GM21529 (cell line): ENCODE measurements around the gene LRCH2.
"Not testable (repeated sequence)": the region's sequence is repeated elsewhere in the genome, so short reads cannot be mapped to it uniquely, and the experiment has no call there.

Experiments used
- ATAC-seq: cut with Tn5 transposase; IDR thresholded peaks from one replicate; pipeline ENCODE4 v1.9.1; 2021; ENCODE audit not compliant: unreplicated experiment

Gene LRCH2

DNA sequence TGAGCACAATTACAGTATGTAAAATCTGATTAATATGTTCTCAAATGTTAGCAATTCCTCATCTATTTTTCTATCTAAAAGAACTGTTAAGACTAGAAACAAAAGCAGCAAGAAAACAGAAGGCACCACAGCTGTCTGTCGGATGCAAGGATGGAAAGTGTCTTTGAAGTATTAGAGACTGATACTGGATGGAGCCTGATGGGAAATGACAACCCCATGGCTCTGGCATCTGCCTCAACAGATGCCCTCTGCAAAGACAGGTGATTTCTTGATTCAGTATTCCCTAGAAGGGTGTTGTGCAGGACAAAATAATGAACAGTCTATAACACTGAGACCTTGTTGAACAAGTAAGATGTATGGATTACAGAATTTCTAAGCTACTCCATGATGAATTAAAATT, 19.7 kb downstream of the LRCH2 start:
- no peak for ATAC-seq

GRCh38 chrX:115209547-115209946, 24.3 kb downstream of the LRCH2 start:
- not testable (repeated sequence) for ATAC-seq

- ATAC-seq = no peak
Measured at GRCh38 chrX:115204040-115204439, 29.9 kb downstream of the LRCH2 start.

- ATAC-seq = no peak
Measured at GRCh38 chrX:115192244-115192700, 41.6 kb downstream of the LRCH2 start.

DNA sequence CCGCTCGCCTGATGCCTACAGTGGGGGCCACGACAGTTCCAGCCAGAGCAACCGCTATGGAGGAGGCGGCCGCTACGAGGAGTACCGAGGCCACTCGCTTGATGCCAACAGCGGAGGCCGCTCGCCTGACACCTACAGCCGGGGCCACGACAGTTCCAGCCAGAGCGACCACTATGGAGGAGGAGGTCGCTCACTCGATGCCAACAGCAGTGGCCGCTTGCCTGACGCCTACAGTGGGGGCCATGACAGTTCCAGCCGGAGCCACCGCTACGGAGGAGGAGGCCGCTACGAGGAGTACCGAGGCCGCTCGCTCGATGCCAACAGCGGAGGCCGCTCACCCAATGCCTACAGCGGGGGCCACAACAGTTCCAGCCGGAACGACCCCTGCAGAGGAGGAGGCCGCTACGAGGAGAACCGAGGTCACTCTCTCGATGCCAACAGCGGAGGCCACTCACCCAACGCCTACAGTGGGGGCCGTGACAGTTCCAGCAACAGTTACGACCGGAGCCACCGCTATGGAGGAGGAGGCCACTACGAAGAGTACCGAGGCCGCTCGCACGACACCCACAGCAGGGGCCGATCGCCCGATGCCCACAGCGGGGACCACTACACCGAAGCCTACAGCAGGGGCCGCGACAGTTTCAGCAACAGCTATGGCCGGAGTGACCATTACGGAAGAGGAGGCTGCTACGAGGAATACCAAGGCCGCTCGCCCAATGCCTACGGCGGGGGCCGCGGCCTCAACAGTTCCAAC, 42.2 kb downstream of the LRCH2 start:
- ATAC-seq = no peak

DNA sequence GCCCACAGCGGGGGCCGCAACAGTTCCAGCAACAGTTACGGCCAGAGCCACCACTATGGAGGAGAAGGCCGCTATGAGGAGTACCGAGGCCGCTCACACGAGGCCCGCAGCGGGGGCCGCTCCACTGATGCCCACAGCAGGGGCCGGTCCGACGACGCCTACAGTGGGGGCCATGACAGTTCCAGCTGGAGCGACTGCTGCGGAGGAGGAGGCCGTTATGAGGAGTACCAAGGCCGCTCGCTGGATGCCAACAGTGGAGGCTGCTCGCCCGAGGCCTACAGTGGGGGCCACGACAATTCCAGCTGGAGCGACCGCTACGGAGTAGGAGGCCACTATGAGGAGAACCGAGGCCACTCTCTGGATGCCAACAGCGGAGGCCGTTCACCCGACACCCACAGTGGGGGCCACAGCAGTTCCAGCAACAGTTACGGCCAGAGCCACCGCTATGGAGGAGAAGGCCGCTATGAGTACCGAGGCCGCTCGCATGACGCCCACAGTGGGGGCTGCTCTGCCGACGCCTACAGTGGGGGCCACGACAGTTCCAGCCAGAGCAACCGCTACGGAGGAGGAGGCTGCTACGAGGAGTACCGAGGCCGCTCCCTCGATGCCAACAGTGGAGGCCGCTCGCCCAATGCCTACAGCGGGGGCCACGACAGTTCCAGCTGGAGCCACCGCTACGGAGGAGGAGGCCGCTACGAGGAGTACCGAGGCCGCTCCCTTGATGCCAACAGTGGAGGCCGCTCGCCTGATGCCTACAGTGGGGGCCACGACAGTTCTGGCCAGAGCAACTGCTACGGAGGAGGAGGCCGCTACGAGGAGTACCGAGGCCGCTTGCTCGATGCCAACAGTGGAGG, 43.0 kb downstream of the LRCH2 start:
- ATAC-seq = no peak

GRCh38 chrX:115189646-115190635, 44.0 kb downstream of the LRCH2 start:
- no peak for ATAC-seq

DNA sequence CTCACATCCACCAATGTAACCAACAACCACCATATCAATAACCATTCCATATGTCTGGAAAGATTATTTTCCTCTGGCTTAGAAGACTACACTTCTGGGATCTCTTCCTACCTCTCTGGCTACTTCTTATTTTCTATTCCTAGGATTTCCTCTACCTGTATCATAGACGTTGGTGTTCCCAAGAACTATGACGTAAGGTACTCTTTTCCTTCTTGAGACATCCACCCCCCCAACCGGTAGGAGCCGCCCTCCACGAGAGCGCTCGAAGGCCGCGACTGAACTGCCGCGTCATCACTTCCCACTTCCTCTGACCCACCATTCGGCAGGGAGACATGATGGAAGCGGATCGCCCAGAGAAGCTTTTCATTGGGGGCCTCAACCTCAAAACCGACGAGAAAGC, 44.8 kb downstream of the LRCH2 start, which contains the start of gene RBMXL3:
RBMXL3 (plus strand) TSS at position 301 of the 400 bp plus-strand sequence; CDS start at position 333, 32 bp downstream.
- no peak for ATAC-seq

DNA sequence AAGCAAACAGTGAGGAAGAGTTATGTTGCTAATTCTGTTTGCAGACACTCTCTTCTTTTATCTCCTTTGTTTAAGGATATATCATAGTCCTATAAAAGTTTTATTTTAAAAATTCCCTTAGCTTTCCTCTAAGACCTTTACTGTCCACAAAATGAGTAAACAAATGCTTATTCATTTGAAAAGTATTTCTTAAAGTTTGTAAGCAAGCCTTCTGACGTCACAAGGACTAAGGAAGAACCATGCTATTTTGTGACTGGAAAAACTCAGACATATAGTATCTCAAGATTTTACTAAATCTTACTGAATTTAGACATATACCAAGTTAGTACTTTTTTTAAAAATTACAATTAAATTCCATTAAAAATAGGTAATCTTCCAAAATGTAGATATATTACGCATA, 49.9 kb downstream of the LRCH2 start:
- no peak for ATAC-seq

DNA sequence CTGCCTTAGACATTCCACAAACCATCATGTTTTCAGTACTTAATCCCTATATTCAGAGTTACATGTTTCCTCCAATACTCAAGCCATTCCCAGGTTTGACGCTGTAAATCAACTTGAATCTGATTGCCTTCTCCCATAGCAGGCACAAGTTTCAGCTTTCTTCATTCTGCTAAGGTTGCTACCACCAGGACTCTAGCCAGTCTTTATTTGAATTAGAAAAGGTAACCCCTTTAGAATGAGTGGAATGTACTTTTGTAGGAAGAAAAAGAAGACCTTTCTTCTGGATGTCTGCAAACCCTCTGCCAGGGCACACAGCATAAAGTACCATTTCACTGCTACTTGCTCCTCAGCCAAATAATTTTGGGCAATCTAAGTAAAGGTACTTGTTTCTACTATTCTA, 55.4 kb downstream of the LRCH2 start:
- ATAC-seq = no peak

DNA sequence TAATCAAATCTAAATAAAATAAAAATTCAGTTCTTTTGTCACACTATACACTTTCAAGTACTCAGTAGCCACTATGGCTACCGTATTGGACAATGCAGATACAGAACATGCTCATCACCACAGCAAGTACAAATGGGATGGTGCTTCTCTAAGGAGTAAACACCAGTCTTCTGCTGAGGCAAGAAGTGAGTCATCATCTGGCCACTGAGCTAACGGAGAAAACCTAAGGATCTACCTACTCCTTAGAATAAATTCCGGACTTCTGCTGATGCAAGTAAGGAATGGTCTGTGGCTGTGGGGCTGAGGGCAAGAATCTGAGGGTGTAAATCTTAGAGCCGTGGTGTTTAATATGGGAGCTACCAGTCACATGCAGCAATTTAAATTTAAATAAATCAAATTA, 56.0 kb downstream of the LRCH2 start:
- ATAC-seq = no peak

DNA sequence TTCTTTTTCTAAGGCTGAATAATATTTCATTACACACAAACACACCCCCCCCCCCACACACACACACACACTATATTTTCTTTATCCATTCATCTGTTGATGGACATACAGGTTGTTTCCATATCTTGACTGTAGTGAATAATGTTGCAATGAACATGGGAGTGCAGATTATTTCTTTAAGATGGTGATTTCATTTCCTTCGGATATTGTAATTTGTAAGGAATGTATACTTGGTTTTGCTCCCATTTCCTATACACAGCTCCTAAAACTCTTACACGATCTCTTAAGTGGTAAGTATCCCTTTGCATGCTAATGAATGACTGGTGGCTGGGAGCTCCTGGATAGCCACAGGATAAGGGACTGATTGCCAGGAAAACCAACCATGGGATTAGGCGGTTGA, 59.3 kb downstream of the LRCH2 start:
- ATAC-seq = no peak

- ATAC-seq = no peak
Measured at GRCh38 chrX:115173181-115173580, 60.7 kb downstream of the LRCH2 start.

DNA sequence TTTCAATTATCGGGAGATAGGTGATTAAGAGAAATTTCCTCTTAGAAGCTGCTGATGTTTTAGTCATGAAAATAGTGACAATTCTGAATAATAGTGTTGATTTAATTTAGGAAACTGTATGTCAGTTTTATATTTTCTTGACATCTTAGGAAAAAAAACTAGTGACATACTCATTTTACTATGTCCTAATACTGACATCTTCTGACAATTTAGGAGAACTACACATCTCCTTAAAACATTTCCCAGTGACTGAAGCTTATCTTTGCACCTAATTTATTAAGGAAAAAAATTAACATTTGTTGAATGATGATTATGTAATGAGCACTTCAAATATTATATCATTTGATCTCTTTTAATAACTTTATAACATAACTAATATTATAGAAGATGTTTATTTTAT, 86.7 kb downstream of the LRCH2 start:
- no peak for ATAC-seq

- ATAC-seq = no peak
Measured at GRCh38 chrX:115142057-115142456, 91.8 kb downstream of the LRCH2 start.

GRCh38 chrX:115138040-115138439, 95.9 kb downstream of the LRCH2 start:
- ATAC-seq = no peak

DNA sequence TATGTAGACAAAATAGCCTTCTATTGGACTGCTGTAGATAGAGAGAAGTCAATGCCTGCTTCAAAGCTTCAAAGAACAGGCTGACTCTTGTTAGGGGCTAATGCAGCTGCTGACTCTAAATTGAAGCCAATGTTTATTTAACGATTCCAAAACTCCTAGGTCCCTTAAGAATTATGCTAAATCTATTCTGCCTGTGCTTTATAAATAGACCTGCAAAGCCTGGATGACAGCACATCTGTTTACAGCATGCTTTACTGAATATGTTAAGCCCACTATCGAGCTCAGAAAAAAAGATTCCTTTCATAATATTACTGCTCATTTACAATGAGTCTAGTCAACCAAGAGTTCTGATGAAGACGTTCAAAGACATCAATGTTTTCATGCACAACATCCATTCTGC, 99.5 kb downstream of the LRCH2 start:
- ATAC-seq = no peak

- ATAC-seq = no peak
Measured at GRCh38 chrX:115112411-115112810, 121.5 kb downstream of the LRCH2 start.

GRCh38 chrX:115098897-115099296, 135.0 kb downstream of the LRCH2 start:
- no peak for ATAC-seq

- no peak for ATAC-seq
Measured at GRCh38 chrX:115093191-115093590, 140.7 kb downstream of the LRCH2 start.

GRCh38 chrX:115089419-115089818, 144.5 kb downstream of the LRCH2 start:
- no peak for ATAC-seq
